Measurements from ENCODE around the gene ZNF469.

DNA sequence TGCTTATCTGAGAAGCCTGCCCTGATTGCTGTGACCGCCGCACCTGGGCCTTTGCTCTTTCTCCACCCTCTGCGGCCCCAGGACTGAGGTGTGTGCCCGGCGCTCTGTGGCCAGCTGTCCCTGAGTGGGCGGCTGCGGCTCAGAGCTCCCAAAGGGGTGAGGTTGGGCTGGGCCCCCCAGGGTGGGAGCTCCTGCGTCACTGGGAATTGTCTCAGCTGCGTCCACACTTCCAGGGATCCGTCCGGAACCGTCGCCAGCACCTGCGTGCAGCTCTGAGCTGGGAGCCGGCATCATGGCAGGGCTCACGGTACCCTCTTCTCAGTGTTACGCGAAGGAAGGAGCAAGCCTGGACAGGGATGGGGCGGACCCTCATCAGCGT is 24.3 kb downstream of the ZNF469 start:
- TF ChIP-seq, protein P1, sequence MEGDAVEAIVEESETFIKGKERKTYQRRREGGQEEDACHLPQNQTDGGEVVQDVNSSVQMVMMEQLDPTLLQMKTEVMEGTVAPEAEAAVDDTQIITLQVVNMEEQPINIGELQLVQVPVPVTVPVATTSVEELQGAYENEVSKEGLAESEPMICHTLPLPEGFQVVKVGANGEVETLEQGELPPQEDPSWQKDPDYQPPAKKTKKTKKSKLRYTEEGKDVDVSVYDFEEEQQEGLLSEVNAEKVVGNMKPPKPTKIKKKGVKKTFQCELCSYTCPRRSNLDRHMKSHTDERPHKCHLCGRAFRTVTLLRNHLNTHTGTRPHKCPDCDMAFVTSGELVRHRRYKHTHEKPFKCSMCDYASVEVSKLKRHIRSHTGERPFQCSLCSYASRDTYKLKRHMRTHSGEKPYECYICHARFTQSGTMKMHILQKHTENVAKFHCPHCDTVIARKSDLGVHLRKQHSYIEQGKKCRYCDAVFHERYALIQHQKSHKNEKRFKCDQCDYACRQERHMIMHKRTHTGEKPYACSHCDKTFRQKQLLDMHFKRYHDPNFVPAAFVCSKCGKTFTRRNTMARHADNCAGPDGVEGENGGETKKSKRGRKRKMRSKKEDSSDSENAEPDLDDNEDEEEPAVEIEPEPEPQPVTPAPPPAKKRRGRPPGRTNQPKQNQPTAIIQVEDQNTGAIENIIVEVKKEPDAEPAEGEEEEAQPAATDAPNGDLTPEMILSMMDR (IDR thresholded peaks at IDR 0.05) = no peak
- no peak for TF ChIP-seq EP300 (IDR thresholded peaks at IDR 0.05)
- TF ChIP-seq POLR2AphosphoS5 (IDR thresholded peaks at IDR 0.05) = no peak

All from upper lobe of left lung (tissue), 4 donors.